ENCODE measurements around the gene PGLYRP2.
"Not testable (repeated sequence)": the region's sequence is repeated elsewhere in the genome, so short reads cannot be mapped to it uniquely, and the experiment has no call there.

Gene PGLYRP2

GRCh38 chr19:15479391-15480345, at the start of gene PGLYRP2:
Gene PGLYRP2, minus strand, starts transcription at chr19:15479501. Its CDS starts 130 bp downstream, at chr19:15479371.
- DNase-seq, result no peak

- DNase-seq, result no peak
Measured at GRCh38 chr19:15527705-15528104, 48.4 kb upstream of the PGLYRP2 start.

- DNase-seq, result no peak
Measured at GRCh38 chr19:15526408-15526807, 47.1 kb upstream of the PGLYRP2 start.

- DNase-seq, result no peak
Measured at GRCh38 chr19:15525291-15525690, 46.0 kb upstream of the PGLYRP2 start.

GRCh38 chr19:15524781-15525180, 45.5 kb upstream of the PGLYRP2 start:
- DNase-seq, result no peak

GRCh38 chr19:15519433-15519976, 40.2 kb upstream of the PGLYRP2 start:
- DNase-seq, result no peak

GRCh38 chr19:15517778-15518177, 38.5 kb upstream of the PGLYRP2 start:
- DNase-seq, result no peak

- DNase-seq, result no peak
Measured at GRCh38 chr19:15516363-15516762, 37.1 kb upstream of the PGLYRP2 start.

- not testable (repeated sequence) for DNase-seq
Measured at GRCh38 chr19:15515227-15515625, 35.9 kb upstream of the PGLYRP2 start.

GRCh38 chr19:15511671-15512424, 32.5 kb upstream of the PGLYRP2 start:
- DNase-seq, result no peak

GRCh38 chr19:15508035-15508710, 28.9 kb upstream of the PGLYRP2 start, which contains the start of gene CYP4F22:
Gene CYP4F22, plus strand, starts transcription at chr19:15508525. Its CDS starts 16,812 bp downstream, at chr19:15525337.
- peak; percentile 68 for DNase-seq

GRCh38 chr19:15507068-15508034, 28.1 kb upstream of the PGLYRP2 start:
- DNase-seq, result no peak

- no peak for DNase-seq
Measured at GRCh38 chr19:15506074-15506571, 26.8 kb upstream of the PGLYRP2 start.

GRCh38 chr19:15502264-15502663, 23.0 kb upstream of the PGLYRP2 start:
- DNase-seq, result no peak

GRCh38 chr19:15501596-15501995, 22.3 kb upstream of the PGLYRP2 start:
- DNase-seq, result no peak

GRCh38 chr19:15498910-15499309, 19.6 kb upstream of the PGLYRP2 start:
- DNase-seq, result no peak

GRCh38 chr19:15498156-15498858, 19.0 kb upstream of the PGLYRP2 start:
- no peak for DNase-seq

GRCh38 chr19:15495151-15495550, 15.8 kb upstream of the PGLYRP2 start:
- no peak for DNase-seq

GRCh38 chr19:15488489-15489226, 9.4 kb upstream of the PGLYRP2 start:
- DNase-seq, result no peak

GRCh38 chr19:15487038-15487437, 7.7 kb upstream of the PGLYRP2 start:
- DNase-seq, result no peak

All from activated effector memory CD4-positive, alpha-beta T cell treated with anti-CD3 and anti-CD28 coated beads, Interleukin-2, amount 50 U/mL, for 16 hours (primary cell).